HG03439 (cell line): ENCODE results near the gene TNFAIP8.
A peak's percentile ranks its signal among the peaks of the same experiment; 100 is the strongest.

Source experiments
- ATAC-seq: cut with Tn5 transposase; IDR thresholded peaks from one replicate; pipeline ENCODE4 v1.9.1; 2021; ENCODE audit warnings: mild to moderate bottlenecking, moderate library complexity; ENCODE audit not compliant: unreplicated experiment

The TNFAIP8 gene

GRCh38 chr5:119365847-119366539, 10.2 kb downstream of the TNFAIP8 start:
- no peak for ATAC-seq

- peak; percentile 33 for ATAC-seq
Observed at GRCh38 chr5:119366540-119366881, 10.7 kb downstream of the TNFAIP8 start.

GRCh38 chr5:119367502-119368237, 11.9 kb downstream of the TNFAIP8 start:
- peak; percentile 71 for ATAC-seq

- no peak for ATAC-seq
Observed at GRCh38 chr5:119368238-119368630, 12.4 kb downstream of the TNFAIP8 start.

DNA sequence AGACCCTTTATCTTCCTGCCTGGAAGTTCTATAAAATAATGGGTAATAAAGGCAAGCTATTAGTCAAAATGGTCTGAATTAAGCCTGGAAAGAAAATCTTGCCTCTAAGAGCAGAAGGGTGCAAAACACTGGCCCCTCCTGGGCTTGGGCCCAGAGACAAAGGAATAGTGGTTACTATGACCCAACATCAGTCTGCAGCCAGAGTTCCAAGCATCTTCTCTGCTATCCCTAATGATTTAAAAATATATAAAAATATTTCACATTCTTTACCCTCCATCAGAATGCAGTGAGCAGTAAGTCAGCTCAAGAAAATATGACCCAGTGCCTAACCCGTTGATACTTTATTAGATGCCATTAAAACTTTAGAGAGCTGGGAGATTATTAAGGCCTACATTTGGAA, 14.7 kb downstream of the TNFAIP8 start:
- ATAC-seq = no peak

DNA sequence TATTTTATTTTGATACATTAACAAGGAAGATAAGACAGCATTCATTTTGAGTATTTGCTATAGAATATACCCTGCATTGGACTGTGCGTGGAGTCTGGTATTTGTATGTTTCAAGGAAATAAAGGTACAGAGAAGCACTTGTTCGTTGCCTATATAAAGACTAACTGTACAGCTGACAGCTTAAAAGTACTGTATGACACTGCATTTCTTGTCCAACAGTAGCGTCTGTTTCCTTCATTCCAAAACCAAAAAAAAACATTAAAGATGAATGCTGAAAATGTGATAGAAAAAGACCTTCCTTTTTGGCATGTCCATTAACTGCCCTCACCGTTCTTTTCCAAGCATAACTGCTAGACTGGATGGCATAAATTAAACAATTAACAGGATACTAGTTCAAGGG, 15.3 kb downstream of the TNFAIP8 start:
- no peak for ATAC-seq

- peak; percentile 40 for ATAC-seq
Observed at GRCh38 chr5:119373449-119373858, 17.6 kb downstream of the TNFAIP8 start.

GRCh38 chr5:119374901-119375300, 19.1 kb downstream of the TNFAIP8 start:
- no peak for ATAC-seq

GRCh38 chr5:119377066-119377465, 21.2 kb downstream of the TNFAIP8 start:
- no peak for ATAC-seq

GRCh38 chr5:119378075-119378700, 22.4 kb downstream of the TNFAIP8 start:
- no peak for ATAC-seq

DNA sequence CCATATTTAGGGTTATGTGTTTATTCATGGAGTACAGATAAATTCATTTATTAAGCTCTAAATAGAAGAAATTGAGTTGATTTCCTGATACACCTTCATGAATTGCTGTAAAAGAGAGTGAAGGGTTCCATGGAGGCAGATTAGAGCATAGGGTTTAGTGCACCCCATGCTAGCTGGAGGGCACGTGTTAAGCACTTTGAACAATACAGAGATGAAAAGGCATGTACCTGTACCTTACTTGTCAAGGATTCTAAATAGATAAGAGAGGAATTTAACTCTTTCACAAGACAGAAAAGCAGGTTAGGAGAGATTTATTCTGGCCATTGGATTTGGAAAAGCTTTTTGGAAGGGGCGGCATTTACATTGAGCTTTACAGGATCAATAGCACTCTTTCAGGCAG, 23.3 kb downstream of the TNFAIP8 start:
- no peak for ATAC-seq

DNA sequence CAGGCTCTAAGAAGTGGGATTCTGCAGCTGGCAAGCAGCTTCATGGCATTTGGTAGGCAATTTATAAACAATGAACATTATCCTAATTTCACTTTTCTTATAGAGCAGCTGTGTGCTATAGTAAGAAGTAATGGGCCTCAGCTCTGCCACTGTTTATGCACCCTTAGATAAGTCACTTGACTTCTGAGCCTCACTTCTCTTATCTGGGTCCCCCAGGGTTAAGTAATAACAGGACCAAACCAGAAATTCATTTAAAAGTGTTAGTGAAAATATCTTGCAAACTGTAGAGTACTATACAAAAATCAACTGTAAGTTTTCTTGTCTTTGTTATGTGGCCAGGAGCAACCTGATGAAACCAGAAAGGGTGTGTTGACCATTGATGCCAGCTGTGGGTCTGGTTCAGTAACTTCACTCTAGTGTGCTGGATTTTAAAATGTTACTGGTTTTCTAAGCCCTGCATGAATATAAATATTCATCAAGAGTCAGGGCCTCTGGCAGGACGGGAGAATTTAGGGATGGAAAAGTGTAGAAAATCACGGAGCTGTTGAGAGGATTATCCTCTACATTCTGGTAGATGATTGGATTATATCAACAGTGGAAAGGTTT, 24.2 kb downstream of the TNFAIP8 start:
- no peak for ATAC-seq

DNA sequence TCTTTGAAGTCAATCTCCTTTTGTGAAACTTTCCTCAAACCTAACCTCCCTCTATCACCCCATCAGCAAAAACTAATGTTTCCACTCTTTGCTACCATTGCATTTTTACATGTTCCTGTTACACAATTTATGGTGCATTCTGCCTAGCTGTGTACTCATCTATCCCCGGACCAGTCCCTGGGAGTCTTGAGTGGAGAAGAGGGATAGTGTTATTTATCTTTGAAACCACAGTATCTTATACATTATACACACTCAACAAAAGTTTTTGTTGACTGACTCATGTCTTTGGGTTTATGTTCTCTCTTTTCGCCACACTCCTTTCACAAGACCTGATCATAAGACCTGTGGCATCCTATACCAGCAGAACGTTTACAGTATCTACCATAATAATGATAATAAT, 26.4 kb downstream of the TNFAIP8 start:
- no peak for ATAC-seq

DNA sequence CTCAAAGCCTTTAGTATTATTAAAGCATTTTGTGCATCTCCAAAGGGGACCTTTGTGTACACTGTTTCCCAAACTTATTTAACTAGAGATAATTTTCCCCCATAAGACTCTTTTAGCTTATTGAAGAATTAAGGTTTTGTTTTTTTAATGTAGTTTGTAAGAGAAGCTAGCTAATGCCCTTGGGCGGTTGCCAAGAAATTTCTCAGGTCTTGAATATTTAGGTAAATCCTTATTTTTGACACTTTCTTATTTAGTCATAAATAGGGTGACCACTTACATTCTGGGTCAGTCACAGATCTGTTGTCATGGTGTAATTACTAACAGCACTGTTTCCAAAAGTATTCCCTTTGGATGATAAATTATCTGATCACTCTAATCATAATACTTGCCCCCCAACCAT, 27.2 kb downstream of the TNFAIP8 start:
- no peak for ATAC-seq

- peak; percentile 32 for ATAC-seq
Observed at GRCh38 chr5:119385136-119385535, 29.3 kb downstream of the TNFAIP8 start.

DNA sequence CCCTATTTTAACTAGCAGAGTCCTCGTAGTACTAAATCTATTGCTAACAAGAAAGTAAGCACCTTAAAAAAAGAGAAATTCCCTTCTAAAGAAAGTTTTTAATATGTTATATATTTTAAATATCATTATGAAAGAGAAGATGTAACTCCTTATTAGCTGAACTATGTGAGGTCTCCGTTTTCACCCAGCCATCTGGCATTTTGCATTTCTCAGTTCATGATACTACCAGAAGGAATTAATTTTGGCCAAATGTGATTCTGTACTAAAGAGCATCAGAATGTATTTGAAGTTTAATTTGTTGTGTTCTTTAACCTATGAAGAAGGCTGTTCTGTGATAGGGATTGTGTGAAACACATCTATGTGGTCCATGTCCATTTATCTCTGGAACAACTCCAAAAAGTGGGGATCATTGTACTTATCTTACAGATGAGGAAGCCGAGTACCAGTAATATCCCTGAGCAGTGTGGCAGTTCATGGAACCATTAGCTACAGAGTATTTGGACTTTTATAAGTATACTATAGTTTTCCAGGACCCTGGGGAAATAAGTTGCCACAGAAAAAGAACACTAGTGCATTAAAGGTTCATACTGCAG, 29.8 kb downstream of the TNFAIP8 start:
- ATAC-seq = peak; percentile 42

- no peak for ATAC-seq
Observed at GRCh38 chr5:119386596-119387344, 31.0 kb downstream of the TNFAIP8 start.

DNA sequence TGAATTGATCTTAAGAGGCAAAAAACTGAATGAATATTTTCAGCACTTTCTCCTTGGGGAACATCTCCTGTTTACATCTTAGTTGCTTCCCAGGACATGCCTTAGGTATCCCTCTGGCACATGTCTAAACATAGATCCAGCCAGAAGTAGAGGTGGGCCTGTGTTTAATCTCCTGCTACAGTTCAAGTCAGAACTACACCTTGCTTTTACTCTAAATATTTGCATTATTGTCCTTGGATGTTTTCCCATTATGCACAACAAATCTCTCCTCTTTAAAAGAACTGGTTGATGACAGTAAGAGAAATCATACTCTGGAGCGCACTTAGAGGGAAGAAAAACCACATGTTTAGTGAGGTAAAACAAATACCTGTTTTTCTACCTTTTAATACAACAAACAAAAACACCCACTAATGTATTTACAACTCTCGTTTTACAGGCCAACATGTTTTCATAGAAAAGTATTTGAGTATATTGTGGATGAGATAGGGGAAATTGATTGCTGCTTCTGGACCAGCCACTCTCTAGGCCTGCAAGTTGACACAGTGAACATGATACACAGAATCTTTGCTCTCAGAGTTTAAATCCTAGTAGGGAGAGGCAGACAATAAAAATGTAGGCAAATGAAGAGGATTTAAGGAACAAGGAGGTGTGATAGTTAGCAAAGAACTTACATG, 32.3 kb downstream of the TNFAIP8 start:
- no peak for ATAC-seq

DNA sequence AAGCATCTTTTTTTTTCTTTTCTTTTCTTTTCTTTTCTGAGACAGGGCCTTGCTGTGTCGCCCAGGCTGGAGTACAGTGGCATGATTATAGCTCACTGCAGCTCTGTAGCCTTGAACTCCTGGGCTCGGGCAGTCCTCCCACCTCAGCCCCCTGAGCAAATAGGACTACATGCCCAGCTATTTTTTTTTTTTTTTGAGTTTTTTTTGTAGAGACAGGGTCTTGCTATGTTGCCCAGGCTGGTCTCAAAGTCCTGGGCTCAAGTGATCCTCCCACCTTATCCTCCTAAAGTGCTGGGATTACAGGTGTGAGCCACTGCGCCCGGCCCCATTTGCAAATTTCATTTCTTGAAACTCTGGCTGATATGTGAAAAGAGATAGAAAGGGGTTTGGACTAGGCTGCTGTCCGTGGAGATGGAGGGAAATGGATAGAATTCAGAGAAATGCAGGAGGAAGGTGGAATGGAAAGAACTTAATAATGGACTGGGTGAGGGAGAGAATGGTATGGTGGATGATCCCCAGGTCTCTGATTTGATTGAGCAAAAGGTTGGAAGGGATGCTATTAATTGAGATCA, 32.9 kb downstream of the TNFAIP8 start:
- no peak for ATAC-seq
